Endothelial cell of umbilical vein (primary cell): ENCODE measurements around the gene SLC38A1.

ENCODE experiments used
- EZH2 ChIP-seq: IDR thresholded peaks from 2 replicates; pipeline ENCODE4 v1.6.1; 2012; ENCODE audit warnings: borderline replicate concordance, low read depth, mild to moderate bottlenecking, moderate library complexity, low read length, inconsistent platforms; ENCODE audit not compliant: severe bottlenecking
- FOS ChIP-seq: IDR thresholded peaks from 2 replicates; pipeline ENCODE4 v1.6.1; 2011; ENCODE audit warnings: mild to moderate bottlenecking, low read length, moderate library complexity, borderline replicate concordance; ENCODE audit not compliant: insufficient read depth
- GATA2 ChIP-seq: IDR thresholded peaks from 2 replicates; pipeline ENCODE4 v1.7.0; 2011; ENCODE audit warnings: low read depth, mild to moderate bottlenecking, moderate library complexity, mixed read lengths, low read length; ENCODE audit not compliant: insufficient read length, insufficient read depth
- JUN ChIP-seq: IDR thresholded peaks from 2 replicates; pipeline ENCODE4 v1.6.1; 2011; ENCODE audit warnings: borderline replicate concordance, low read depth; ENCODE audit not compliant: insufficient read length, insufficient read depth
- MAX ChIP-seq: IDR thresholded peaks from 2 replicates; pipeline ENCODE4 v1.6.1; 2011; ENCODE audit not compliant: insufficient read depth, insufficient read length
- POLR2A ChIP-seq: IDR thresholded peaks from 2 replicates; pipeline ENCODE4 v1.6.1; 2012; ENCODE audit warnings: low read depth, mild to moderate bottlenecking, control low read depth, low read length
- TF ChIP-seq, protein P1 (sequence below), 2 donors: IDR thresholded peaks; 1 replicate in 1 of 2; 2 replicates in 1 of 2; pipeline ENCODE4 v1.5.1; 2011; ENCODE audit warnings: low read length in 2 of 2, mild to moderate bottlenecking in 2 of 2, moderate library complexity in 2 of 2, control low read depth in 1 of 2, inconsistent platforms in 1 of 2, low read depth in 1 of 2; ENCODE audit not compliant: insufficient read depth in 1 of 2; ENCODE audit errors: extremely low read depth in 1 of 2

GRCh38 chr12:46282829-46283228 lies 14.0 kb upstream of the SLC38A1 start:
- no peak for TF ChIP-seq GATA2
- TF ChIP-seq, protein P1, sequence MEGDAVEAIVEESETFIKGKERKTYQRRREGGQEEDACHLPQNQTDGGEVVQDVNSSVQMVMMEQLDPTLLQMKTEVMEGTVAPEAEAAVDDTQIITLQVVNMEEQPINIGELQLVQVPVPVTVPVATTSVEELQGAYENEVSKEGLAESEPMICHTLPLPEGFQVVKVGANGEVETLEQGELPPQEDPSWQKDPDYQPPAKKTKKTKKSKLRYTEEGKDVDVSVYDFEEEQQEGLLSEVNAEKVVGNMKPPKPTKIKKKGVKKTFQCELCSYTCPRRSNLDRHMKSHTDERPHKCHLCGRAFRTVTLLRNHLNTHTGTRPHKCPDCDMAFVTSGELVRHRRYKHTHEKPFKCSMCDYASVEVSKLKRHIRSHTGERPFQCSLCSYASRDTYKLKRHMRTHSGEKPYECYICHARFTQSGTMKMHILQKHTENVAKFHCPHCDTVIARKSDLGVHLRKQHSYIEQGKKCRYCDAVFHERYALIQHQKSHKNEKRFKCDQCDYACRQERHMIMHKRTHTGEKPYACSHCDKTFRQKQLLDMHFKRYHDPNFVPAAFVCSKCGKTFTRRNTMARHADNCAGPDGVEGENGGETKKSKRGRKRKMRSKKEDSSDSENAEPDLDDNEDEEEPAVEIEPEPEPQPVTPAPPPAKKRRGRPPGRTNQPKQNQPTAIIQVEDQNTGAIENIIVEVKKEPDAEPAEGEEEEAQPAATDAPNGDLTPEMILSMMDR (IDR thresholded peaks at IDR 0.05; ENCODE audit: extremely low read depth in 1 of 2, insufficient read depth in 1 of 2, low read depth in 1 of 2, low read length in 2 of 2): no peak
- TF ChIP-seq JUN: no peak
- TF ChIP-seq EZH2: no peak
- no peak for TF ChIP-seq POLR2A
- no peak for TF ChIP-seq MAX
- no peak for TF ChIP-seq FOS
